ENCODE measurements around the gene TLX2.

Gene TLX2

DNA sequence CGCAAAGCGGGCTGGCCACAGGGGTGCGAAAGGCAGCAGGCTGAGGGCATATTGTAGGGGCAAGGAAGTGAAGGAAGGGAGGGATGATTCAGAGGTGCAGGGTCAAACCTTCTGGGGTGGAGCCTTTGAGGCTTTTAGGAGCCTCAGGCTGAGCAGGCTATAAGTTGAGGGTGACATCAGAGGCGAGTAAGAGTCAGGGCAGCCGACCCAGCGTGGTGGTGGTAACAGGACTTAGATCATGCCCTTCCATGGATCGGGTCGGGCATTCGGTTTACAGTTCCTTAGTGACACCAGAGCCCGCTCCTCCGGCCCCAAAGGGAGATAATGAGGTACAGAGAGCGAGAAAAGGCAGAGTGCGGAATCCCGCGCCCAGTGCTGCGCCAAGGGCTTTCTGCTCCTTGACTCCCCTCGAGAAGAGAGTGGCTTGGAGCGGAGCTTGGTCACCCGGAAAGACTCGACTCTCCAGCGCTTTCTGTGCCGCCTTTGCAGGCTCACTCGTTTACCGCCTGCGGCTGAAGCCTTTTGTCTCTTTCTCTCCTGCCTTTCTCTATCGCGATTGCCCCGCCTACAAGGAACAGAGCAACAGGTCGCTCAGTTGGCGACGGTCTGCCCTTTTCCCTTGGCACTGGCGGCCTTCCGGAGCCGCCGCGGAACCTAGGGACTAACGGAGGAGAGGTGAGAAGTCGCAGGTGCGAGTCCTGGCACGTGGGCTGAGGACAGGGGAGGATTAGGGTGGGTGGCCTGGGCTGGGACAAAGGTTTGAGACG is 15.6 kb upstream of the TLX2 start:
- no peak overlapping the region for H3K27ac ChIP-seq
- peak overlapping the region; percentile 65 for H3K4me3 ChIP-seq
- TF ChIP-seq, protein P1, sequence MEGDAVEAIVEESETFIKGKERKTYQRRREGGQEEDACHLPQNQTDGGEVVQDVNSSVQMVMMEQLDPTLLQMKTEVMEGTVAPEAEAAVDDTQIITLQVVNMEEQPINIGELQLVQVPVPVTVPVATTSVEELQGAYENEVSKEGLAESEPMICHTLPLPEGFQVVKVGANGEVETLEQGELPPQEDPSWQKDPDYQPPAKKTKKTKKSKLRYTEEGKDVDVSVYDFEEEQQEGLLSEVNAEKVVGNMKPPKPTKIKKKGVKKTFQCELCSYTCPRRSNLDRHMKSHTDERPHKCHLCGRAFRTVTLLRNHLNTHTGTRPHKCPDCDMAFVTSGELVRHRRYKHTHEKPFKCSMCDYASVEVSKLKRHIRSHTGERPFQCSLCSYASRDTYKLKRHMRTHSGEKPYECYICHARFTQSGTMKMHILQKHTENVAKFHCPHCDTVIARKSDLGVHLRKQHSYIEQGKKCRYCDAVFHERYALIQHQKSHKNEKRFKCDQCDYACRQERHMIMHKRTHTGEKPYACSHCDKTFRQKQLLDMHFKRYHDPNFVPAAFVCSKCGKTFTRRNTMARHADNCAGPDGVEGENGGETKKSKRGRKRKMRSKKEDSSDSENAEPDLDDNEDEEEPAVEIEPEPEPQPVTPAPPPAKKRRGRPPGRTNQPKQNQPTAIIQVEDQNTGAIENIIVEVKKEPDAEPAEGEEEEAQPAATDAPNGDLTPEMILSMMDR (IDR thresholded peaks at IDR 0.05) = no peak
- DNase-seq (ENCODE audit: low spot score) = peak; percentile 63

DNA sequence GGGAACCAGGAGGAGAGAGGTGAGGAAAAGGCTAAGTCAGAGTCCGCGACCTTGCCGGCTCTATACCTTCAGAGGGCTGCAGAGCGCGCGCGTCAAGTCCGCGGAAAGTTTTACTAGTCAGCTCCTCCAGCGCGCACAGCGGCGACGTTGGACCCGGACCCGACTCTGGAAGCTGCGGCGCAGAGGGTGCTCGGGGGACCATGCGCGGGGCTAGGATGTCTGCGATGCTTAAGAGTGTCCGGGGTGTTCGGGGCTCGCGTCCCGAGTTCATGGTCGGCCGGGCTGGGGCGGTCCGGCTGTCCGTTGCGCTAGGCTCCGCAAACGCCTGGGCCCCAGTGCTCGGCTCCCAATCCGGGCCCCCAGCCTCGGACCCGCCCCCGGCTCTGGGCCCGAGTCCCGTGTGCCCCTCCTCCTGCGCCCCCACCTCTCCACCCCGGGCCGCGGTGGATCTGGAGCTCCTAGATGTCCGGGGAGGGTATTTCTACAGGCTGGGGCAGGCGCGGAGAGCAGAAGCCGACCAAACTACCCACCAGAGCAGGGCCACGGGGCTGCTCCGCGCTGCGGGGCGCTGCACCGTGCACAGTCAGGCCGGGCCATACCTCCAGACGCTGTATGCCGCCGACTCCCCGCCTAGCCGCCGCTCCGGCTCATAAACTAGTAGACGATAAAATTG is 14.8 kb upstream of the TLX2 start, which contains the start of gene LBX2:
TSS of gene LBX2 (minus strand) at position 337 of the 673 bp plus-strand sequence. CDS start at position 271, 66 bp downstream.
- DNase-seq (ENCODE audit: low spot score) = no peak
- TF ChIP-seq, protein P1 (IDR thresholded peaks at IDR 0.05) = no peak
- no peak within 1 kb of the TSS for H3K27ac ChIP-seq
- peak within 1 kb of the TSS; percentile 65 for H3K4me3 ChIP-seq

DNA sequence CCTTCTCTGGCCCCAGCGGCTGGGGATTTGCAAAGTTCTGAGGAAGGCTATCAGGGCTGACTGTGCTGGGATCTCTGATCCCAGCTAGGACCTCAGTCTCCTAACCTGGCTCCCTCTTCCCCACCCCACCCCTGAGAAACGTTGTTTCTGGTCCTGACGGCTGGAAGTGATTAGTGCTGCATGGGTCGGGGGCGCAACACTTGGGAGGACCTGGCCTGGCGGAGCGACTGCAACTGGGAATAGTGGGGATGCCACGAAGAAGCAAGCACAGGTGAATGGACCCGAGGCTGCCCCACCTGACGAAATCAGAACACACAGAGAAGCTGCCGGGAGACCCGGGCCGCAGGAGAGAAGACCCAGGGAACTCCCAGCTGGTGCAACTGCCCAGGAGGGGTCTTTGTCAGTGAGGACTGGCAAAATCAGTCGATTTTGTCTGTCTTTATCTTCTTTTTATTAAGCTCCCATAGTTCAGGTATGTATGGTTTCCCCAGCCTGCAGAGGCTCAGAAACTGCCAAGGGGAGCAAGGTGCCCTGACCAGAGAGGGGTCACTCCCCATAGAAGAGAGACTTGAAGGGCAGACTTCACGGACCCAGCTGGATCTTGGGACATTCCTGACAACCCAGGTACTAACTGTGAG is 14.2 kb upstream of the TLX2 start:
- TF ChIP-seq, protein P1 (IDR thresholded peaks at IDR 0.05) = no peak
- peak; percentile 67 for DNase-seq (ENCODE audit: low spot score)
- Histone ChIP-seq H3K27ac (no peak overlapping the region), H3K4me3 (no peak overlapping the region)

DNA sequence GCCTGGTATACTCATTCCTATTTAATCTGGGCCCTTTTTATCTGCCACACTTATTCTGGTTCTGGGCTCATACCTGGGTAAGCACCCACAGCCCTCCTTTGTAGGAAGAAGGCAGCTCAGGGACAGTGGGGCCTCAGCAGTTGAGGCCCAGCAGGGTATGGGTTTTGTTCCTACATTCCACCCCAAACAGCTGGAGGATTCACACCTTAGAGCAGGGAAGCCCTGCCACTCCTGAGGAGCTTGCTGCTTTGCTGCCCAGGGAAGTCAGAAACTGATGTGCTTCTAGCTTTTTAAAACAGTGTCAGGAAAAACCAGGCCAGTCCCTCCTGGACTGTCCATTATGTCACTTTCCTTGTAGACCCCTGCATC is 13.7 kb upstream of the TLX2 start:
- Histone ChIP-seq H3K4me3 (no peak overlapping the region), H3K27ac (no peak overlapping the region)
- no peak for DNase-seq (ENCODE audit: low spot score)
- TF ChIP-seq, protein P1 (IDR thresholded peaks at IDR 0.05) = no peak

DNA sequence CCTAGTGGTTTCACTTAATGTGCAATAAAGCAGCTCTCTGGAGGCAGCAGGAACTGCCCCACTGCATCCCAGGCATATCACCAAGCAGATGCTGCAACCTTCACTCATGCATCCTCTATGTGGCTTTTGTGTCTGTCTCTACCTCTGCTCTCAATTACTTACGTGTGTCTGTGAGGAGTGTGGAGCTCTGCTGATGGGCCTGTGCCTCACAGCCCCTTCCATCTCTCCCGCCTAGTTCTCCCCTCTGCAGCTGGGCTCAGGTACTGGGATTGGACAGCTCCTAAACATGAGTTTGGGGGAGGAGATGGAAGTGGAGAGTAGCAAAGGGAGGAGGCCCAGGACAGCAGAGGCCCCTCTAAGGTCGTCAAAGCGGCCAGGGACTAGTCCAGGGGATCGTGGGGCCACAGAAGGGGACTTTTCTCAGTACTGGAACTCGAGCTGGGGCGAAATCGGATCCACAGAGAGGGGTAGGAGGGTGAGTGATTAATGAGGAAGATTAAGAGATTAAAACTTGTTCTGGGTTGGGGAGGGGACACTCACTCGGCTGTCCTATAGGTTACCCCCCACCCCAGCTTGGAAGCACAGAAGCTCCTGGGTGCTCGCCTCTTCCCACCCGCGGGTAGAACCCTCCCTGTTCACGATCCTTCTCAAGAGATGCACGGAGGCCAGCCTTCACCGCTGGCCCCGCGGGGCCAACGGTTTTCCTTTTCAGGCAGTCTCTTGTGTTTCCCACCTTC is 12.7 kb upstream of the TLX2 start:
- Histone ChIP-seq H3K4me3 (no peak overlapping the region), H3K27ac (no peak overlapping the region)
- TF ChIP-seq, protein P1 (IDR thresholded peaks at IDR 0.05) = no peak
- DNase-seq (ENCODE audit: low spot score) = no peak

DNA sequence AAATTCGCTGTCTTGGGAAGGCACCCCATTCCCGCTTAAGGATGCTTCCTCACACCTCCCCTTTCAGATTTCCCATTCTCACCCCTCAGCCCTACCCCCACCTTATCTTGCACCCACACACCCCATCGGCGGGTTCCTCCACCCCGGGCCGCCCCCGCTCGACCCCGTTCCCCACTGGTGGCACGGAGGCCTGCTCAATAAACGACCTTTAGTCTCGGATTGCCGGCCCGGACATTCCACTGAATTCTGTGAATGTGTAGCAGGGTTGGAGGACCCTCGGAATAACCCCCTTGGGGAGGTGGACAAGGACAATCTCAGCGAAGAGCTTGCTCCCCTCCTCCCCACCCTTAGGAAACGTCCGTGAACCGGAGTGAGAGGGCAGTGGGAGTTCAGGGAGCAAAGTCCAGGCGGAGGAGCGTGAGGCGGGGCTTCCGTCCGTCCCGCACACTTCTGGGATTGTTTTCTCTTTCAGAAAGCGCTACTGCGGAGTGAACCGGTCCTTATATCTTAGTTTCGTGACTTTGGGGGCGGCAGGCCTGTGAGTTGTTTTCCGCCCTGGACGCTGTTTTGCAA is 12.0 kb upstream of the TLX2 start:
- Histone ChIP-seq H3K27ac (peak overlapping the region in 1 of 2 donors; percentile 80), H3K4me3 (peak overlapping the region; percentile 82)
- TF ChIP-seq, protein P1 (IDR thresholded peaks at IDR 0.05) = no peak
- DNase-seq (ENCODE audit: low spot score) = peak; percentile 68
